HepG2 (cell line): Measurements from ENCODE around the gene OSBPL8. TPM values are rescaled to one million over a fixed set of nuclear protein-coding genes. Genes with fewer than 3 reads are reported as not detected.

ENCODE experiments used
- ATAC-seq: fragments of 200-7000 bp; cut with Tn5 transposase; 3 replicates; pipeline ENCODE4 v1.9.1; 2020; ENCODE audit warnings: mild to moderate bottlenecking, moderate library complexity
- BruUV-seq: library from RNA; stranded (reverse); fragments of 400-500 nt; replicated peaks from 2 replicates; lab custom pipeline; 2021; lab: Mats Ljungman, UMichigan
- CTCF ChIA-PET: fragments of 300-600 bp; formaldehyde crosslinking; extraction: SDS; loops from one replicate; lab custom pipeline; 2021; ENCODE audit warnings: low total read pairs, inconsistent platforms, low intra/inter-chr PET ratio; lab: Yijun Ruan, JAX
- POLR2A ChIA-PET: fragments of 350-600 bp; sonication (Branson Sonifier 250); formaldehyde crosslinking; loops from one replicate; lab custom pipeline; 2020; ENCODE audit warnings: antibody characterized with exemption, inconsistent platforms; lab: Yijun Ruan, JAX
- DNase-seq: peaks from one replicate; pipeline ENCODE4 v3.0.0-alpha.2; 2015; ENCODE audit warnings: low spot score
- FAIRE-seq: peaks from 3 replicates; lab custom pipeline; 2011; peaks lifted over from hg19 to GRCh38; lab: Jason Lieb, UNC
- H2AFZ ChIP-seq: one replicate; pipeline ENCODE4 v1.6.1; 2011; ENCODE audit warnings: low read length, inconsistent platforms
- H3K27ac ChIP-seq: fragments of 300-600 bp; 3 replicates; pipeline ENCODE4 v1.8.0; 2011; ENCODE audit warnings: mixed run types, mild to moderate bottlenecking, mixed read lengths, low read length, inconsistent platforms; ENCODE audit not compliant: insufficient read depth; ENCODE audit errors: extremely low read length
- H3K27me3 ChIP-seq, 2 experiments: fragments of 200-600 bp in 1 of 2; 2 replicates in 1 of 2; 3 replicates in 1 of 2; pipeline versions ENCODE4 v1.6.0 to v1.8.0; 2011; ENCODE audit warnings: low read length in 2 of 2, mild to moderate bottlenecking in 2 of 2, moderate library complexity in 2 of 2, inconsistent platforms in 1 of 2; ENCODE audit not compliant: insufficient read depth in 2 of 2, control insufficient read depth in 1 of 2
- H3K36me3 ChIP-seq, 2 experiments: fragments of 200-600 bp in 1 of 2; replicated peaks in 1 of 2; 2 replicates in 1 of 2; 3 replicates in 1 of 2; pipeline versions ENCODE4 v1.5.1 to v1.8.0; 2011; ENCODE audit warnings: low read length in 2 of 2, inconsistent platforms in 1 of 2; ENCODE audit not compliant: insufficient read depth in 2 of 2, control insufficient read depth in 1 of 2
- H3K4me1 ChIP-seq: 2 replicates; pipeline ENCODE4 v1.5.1; 2012; ENCODE audit warnings: low read length, inconsistent platforms; ENCODE audit not compliant: insufficient read depth
- H3K4me2 ChIP-seq: 2 replicates; pipeline ENCODE4 v1.6.0; 2011; ENCODE audit warnings: low read depth, low read length, inconsistent platforms
- H3K4me3 ChIP-seq, 3 experiments: fragments of 200-600 bp in 1 of 3; sonication (generic), shearing (Covaris generic) in 1 of 3; replicated peaks in 1 of 3; 2 replicates each; pipeline ENCODE4 v1.5.1; 2011 to 2016; ENCODE audit warnings: low read length in 3 of 3, inconsistent platforms in 2 of 3, low read depth in 2 of 3, mild to moderate bottlenecking in 2 of 3, control low read depth in 1 of 3, mixed read lengths in 1 of 3; ENCODE audit not compliant: insufficient read depth in 1 of 3
- H3K79me2 ChIP-seq: one replicate; pipeline ENCODE4 v1.6.1; 2011; ENCODE audit warnings: low read length, inconsistent platforms; ENCODE audit not compliant: insufficient read depth
- H3K9ac ChIP-seq: 2 replicates; pipeline ENCODE4 v1.6.0; 2011; ENCODE audit warnings: mild to moderate bottlenecking, low read depth, low read length, inconsistent platforms; ENCODE audit not compliant: insufficient read depth
- H3K9me3 ChIP-seq: 2 replicates; pipeline ENCODE4 v1.5.1; 2012; ENCODE audit warnings: mild to moderate bottlenecking, low read length
- H4K20me1 ChIP-seq: 2 replicates; pipeline ENCODE4 v1.6.0; 2011; ENCODE audit warnings: inconsistent platforms, mild to moderate bottlenecking, low read length, moderate library complexity; ENCODE audit not compliant: insufficient read depth
- FOXC1 ChIP-seq: sonication (generic); formaldehyde crosslinking; IDR thresholded peaks from 2 replicates; pipeline ENCODE4 v1.8.0; 2022; ENCODE audit warnings: mild to moderate bottlenecking, missing genetic modification reagents, borderline replicate concordance
- GPBP1L1 ChIP-seq: sonication (generic); formaldehyde crosslinking; IDR thresholded peaks from 2 replicates; pipeline ENCODE4 v1.5.0; 2020; ENCODE audit warnings: mild to moderate bottlenecking, missing genetic modification reagents
- GTF2F1 ChIP-seq: fragments of 150-350 bp; IDR thresholded peaks from 2 replicates; pipeline ENCODE4 v1.6.1; 2014; ENCODE audit warnings: low read length
- MBNL3 ChIP-seq: fragments of 250-450 bp; sonication (Bioruptor Pico); conservative IDR thresholded peaks from 2 replicates; pipeline ENCODE4 v1.8.0; 2022; ENCODE audit warnings: mild to moderate bottlenecking, inconsistent platforms
- MNT ChIP-seq: fragments of 450-650 bp; IDR thresholded peaks from 2 replicates; pipeline ENCODE4 v1.6.1; 2016
- ONECUT2 ChIP-seq: sonication (generic); formaldehyde crosslinking; IDR thresholded peaks from 2 replicates; pipeline ENCODE4 v1.4.0; 2020; ENCODE audit warnings: missing genetic modification reagents
- ZNF253 ChIP-seq: sonication (generic); formaldehyde crosslinking; IDR thresholded peaks from 2 replicates; pipeline ENCODE4 v1.8.0; 2022; ENCODE audit warnings: mild to moderate bottlenecking, missing genetic modification reagents, borderline replicate concordance
- ZNF264 ChIP-seq: sonication (generic); formaldehyde crosslinking; IDR thresholded peaks from 2 replicates; pipeline ENCODE4 v1.4.0; 2020; ENCODE audit warnings: missing genetic modification reagents
- ZNF382 ChIP-seq: sonication (generic); formaldehyde crosslinking; IDR thresholded peaks from 2 replicates; pipeline ENCODE4 v1.5.0; 2020; ENCODE audit warnings: missing genetic modification reagents, mild to moderate bottlenecking, borderline replicate concordance
- ZNF660 ChIP-seq: sonication (generic); formaldehyde crosslinking; IDR thresholded peaks from 2 replicates; pipeline ENCODE4 v1.5.1; 2020; ENCODE audit warnings: mild to moderate bottlenecking, low read depth, missing genetic modification reagents, borderline replicate concordance
- ZNF780A ChIP-seq: sonication (generic); formaldehyde crosslinking; IDR thresholded peaks from 2 replicates; pipeline ENCODE4 v1.8.0; 2022; ENCODE audit warnings: mild to moderate bottlenecking, missing genetic modification reagents, moderate library complexity
- ZNF891 ChIP-seq: sonication (generic); formaldehyde crosslinking; IDR thresholded peaks from 2 replicates; pipeline ENCODE4 v1.5.0; 2020; ENCODE audit warnings: mild to moderate bottlenecking, missing genetic modification reagents
- in situ Hi-C: cut with HindIII; loops from 2 replicates; pipeline ENCODE4 v1.10.0; 2017; ENCODE audit warnings: low pct_unique_long_range_greater_than_20kb; ENCODE audit not compliant: extremely low pct_ligation_motif_present
- intact Hi-C: fragments of 100-400 bp; cut with micrococcal nuclease; formaldehyde crosslinking; loops from one replicate; pipeline ENCODE4 v1.10.0; 2022; ENCODE audit not compliant: unreplicated experiment
- polyA plus RNA-seq, 8 experiments: library from polyadenylated mRNA; depleted of rRNA in 3 of 8; stranded (reverse) in 7 of 8; unstranded in 1 of 8; fragments of >200 nt; fragmentation: Illumina TruSeq in 4 of 8; extraction: Trizol in 4 of 8; gene quantifications; 2 replicates each; pipeline versions ENCODE4 v1.2.1 to v1.2.3, GENCODE V29; 2011 to 2016; ENCODE audit warnings: low read depth in 4 of 8, missing spikeins in 1 of 8, mixed read lengths in 1 of 8; ENCODE audit not compliant: insufficient read depth in 1 of 8
- total RNA-seq, 5 experiments: library from RNA; depleted of rRNA; stranded (reverse); fragments of >200 nt; fragmentation: Illumina TruSeq; extraction: Trizol; gene quantifications; 2 replicates each; pipeline ENCODE4 v1.2.3, GENCODE V29; 2016; ENCODE audit warnings: low read depth in 1 of 5

The OSBPL8 gene
- total and polyA plus RNA-seq, 2 of the 13 experiments (the other 11 are each of a cell fraction or from before 2014, with no cell fraction given) = 11.0 to 33.9 TPM

- H3K36me3 ChIP-seq = no peaks in the 10 kb centered on the region
- POLR2A ChIA-PET = no interaction called here
- H3K4me1 ChIP-seq = no peaks in the 10 kb centered on the region
- H3K27ac ChIP-seq = no peak overlapping the region
- no peak overlapping the region for H3K9ac ChIP-seq
- FAIRE-seq (no peak), DNase-seq (no peak), ATAC-seq (no peak)
- intact Hi-C loops (no loop called here), in situ Hi-C loops (no loop called here)
- no peaks in the 10 kb centered on the region for H4K20me1 ChIP-seq
- TF ChIP-seq ZNF253 (CRISPR knock-in tag) (no peak), ZNF891 (CRISPR knock-in tag) (no peak), GPBP1L1 (CRISPR knock-in tag) (no peak), ZNF264 (CRISPR knock-in tag) (peak; percentile 89), FOXC1 (CRISPR knock-in tag) (no peak), GTF2F1 (no peak), ZNF382 (no peak), ZNF780A (CRISPR knock-in tag) (no peak), ZNF660 (no peak), MBNL3 (CRISPR knock-in tag) (no peak), MNT (peak; percentile 24; the same call in 1 of the 2 replicates), ONECUT2 (CRISPR knock-in tag) (no peak)
- H3K9me3 ChIP-seq = no peaks in the 10 kb centered on the region
- H3K27me3 ChIP-seq = no peaks in the 10 kb centered on the region
- H2AFZ ChIP-seq = no peak overlapping the region
- CTCF ChIA-PET = no interaction called here
- peaks cover 8% of the 10 kb centered on the region for H3K79me2 ChIP-seq
- no TSS peak for BruUV-seq
- no peak overlapping the region for H3K4me2 ChIP-seq
- no peak overlapping the region for H3K4me3 ChIP-seq
Observed at GRCh38 chr12:76523408-76523807, 36.2 kb downstream of the OSBPL8 start.
